ENCODE results near the gene CERS6. TPM values are rescaled to one million over a fixed set of nuclear protein-coding genes. Genes with fewer than 3 reads are reported as not detected.

CERS6 gene
- total and polyA plus RNA-seq, 2 experiments from 2014 or later = 8.3 to 16.0 TPM

DNA sequence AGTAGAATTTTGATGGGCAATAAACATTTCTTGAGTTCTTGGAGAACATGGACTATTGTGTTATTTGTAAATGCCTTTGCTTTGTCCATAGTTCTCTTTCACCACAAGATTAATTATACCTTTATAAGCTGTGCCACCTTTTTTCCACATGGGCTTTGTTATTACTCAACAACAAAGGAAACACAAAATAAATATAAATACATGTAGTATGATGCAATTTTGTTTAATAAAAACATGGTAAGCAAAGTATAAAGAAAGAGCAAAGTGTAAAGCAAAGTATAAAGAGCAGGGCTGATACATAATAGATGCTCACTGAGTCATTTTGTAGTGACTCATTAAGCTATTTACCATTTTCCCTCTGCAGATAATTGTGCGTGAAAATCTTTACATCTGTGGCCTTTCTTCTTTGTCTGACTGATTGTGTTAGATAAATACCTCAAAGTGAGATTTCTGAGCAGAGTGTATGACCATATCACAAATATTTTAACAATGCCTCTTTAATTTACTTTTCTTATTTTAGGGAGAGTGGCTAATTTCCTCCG is 80.9 kb downstream of the CERS6 start:
- H3K79me2 ChIP-seq (ENCODE audit: insufficient read depth) = peaks cover 64% of the 10 kb centered on the region
- WGBS, 2 experiments (ENCODE audit: low coverage in 1 of 2, low lambda C conversion rate in 2 of 2, missing lambda C conversion rate in 2 of 2) = 37 to 39% methylated on average over 2 of the region's 2 CpGs
- H3K9me2 ChIP-seq (ENCODE audit: insufficient read depth) = no peaks in the 10 kb centered on the region
- in situ Hi-C loops (cut with MboI) = no loop called here
- no peak for TF ChIP-seq EZH2phosphoT487 (IDR thresholded peaks at IDR 0.05; ENCODE audit: insufficient read depth, low read depth)
- TF ChIP-seq EZH2 (IDR thresholded peaks at IDR 0.05; ENCODE audit: insufficient read depth, poor library complexity, severe bottlenecking) = no peak
- H3K4me1 ChIP-seq (ENCODE audit: insufficient read depth) = peaks cover 26% of the 10 kb centered on the region
- no peak overlapping the region for H2AFZ ChIP-seq
- no peaks in the 10 kb centered on the region for H3K27me3 ChIP-seq (replicated peaks; ENCODE audit: insufficient read depth)
- no peak overlapping the region for H3K4me3 ChIP-seq
- no peaks in the 10 kb centered on the region for H3K9me3 ChIP-seq (ENCODE audit: low read depth)
- peak; percentile 48 for DNase-seq
- peaks cover 29% of the 10 kb centered on the region for H3F3A ChIP-seq (ENCODE audit: insufficient read depth)
- no peak overlapping the region for H3K4me2 ChIP-seq (ENCODE audit: unreplicated experiment)
- H3K27ac ChIP-seq = peak overlapping the region; percentile 26; the same call in 1 of the 2 replicates
- H3K36me3 ChIP-seq (ENCODE audit: low read depth) = no peaks in the 10 kb centered on the region
- no peak overlapping the region for H3K9ac ChIP-seq
- no peaks in the 10 kb centered on the region for H4K20me1 ChIP-seq (ENCODE audit: insufficient read depth)

- Histone ChIP-seq H3K4me1 (ENCODE audit: insufficient read depth) (peaks cover 24% of the 10 kb centered on the region), H3K27me3 (replicated peaks; ENCODE audit: insufficient read depth) (no peaks in the 10 kb centered on the region), H3K9me2 (ENCODE audit: insufficient read depth) (no peaks in the 10 kb centered on the region), H3K36me3 (ENCODE audit: low read depth) (no peaks in the 10 kb centered on the region), H4K20me1 (ENCODE audit: insufficient read depth) (no peaks in the 10 kb centered on the region), H2AFZ (no peak overlapping the region), H3K4me2 (ENCODE audit: unreplicated experiment) (peak overlapping the region; percentile 14), H3K9ac (no peak overlapping the region), H3K79me2 (ENCODE audit: insufficient read depth) (peaks cover 58% of the 10 kb centered on the region), H3K4me3 (no peak overlapping the region), H3K9me3 (ENCODE audit: low read depth) (no peaks in the 10 kb centered on the region), H3K27ac (no peak overlapping the region), H3F3A (ENCODE audit: insufficient read depth) (peaks cover 28% of the 10 kb centered on the region)
- in situ Hi-C loops (cut with MboI) = no loop called here
- no peak for TF ChIP-seq EZH2phosphoT487 (IDR thresholded peaks at IDR 0.05; ENCODE audit: insufficient read depth, low read depth)
- no peak for TF ChIP-seq EZH2 (IDR thresholded peaks at IDR 0.05; ENCODE audit: insufficient read depth, poor library complexity, severe bottlenecking)
- WGBS, 2 experiments (ENCODE audit: low coverage in 1 of 2, low lambda C conversion rate in 2 of 2, missing lambda C conversion rate in 2 of 2) = 92 to 100% methylated on average over 1 of the region's 1 CpG
- DNase-seq = no peak
Observed at GRCh38 chr2:168538133-168538532, 82.1 kb downstream of the CERS6 start.

DNA sequence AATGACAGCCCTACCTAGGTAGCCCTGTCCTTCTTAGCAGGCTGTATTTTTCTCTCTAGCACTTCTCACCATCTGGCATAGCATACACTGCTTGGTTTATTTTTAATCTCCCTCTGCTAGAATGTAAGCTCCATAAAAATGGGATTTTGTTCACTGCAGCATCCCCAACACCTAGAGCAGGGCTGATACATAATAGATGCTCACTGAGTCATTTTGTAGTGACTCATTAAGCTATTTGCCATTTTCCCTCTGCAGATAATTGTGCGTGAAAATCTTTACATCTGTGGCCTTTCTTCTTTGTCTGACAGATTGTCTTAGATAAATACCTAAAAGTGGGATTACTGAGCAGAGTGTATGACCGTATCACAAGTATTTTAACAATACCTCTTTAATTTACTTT is 82.5 kb downstream of the CERS6 start:
- no peaks in the 10 kb centered on the region for H3K9me3 ChIP-seq (ENCODE audit: low read depth)
- no peak overlapping the region for H3K27ac ChIP-seq
- H2AFZ ChIP-seq = no peak overlapping the region
- peak; percentile 58 for DNase-seq
- in situ Hi-C loops (cut with MboI) = no loop called here
- no peak overlapping the region for H3K4me3 ChIP-seq
- H3K9ac ChIP-seq = no peak overlapping the region
- no peaks in the 10 kb centered on the region for H3K27me3 ChIP-seq (replicated peaks; ENCODE audit: insufficient read depth)
- no peaks in the 10 kb centered on the region for H3K36me3 ChIP-seq (ENCODE audit: low read depth)
- peaks cover 61% of the 10 kb centered on the region for H3K79me2 ChIP-seq (ENCODE audit: insufficient read depth)
- TF ChIP-seq EZH2phosphoT487 (IDR thresholded peaks at IDR 0.05; ENCODE audit: insufficient read depth, low read depth) (no peak), EZH2 (IDR thresholded peaks at IDR 0.05; ENCODE audit: insufficient read depth, poor library complexity, severe bottlenecking) (no peak)
- no peaks in the 10 kb centered on the region for H4K20me1 ChIP-seq (ENCODE audit: insufficient read depth)
- no peaks in the 10 kb centered on the region for H3K9me2 ChIP-seq (ENCODE audit: insufficient read depth)
- no peak overlapping the region for H3K4me2 ChIP-seq (ENCODE audit: unreplicated experiment)
- peaks cover 28% of the 10 kb centered on the region for H3F3A ChIP-seq (ENCODE audit: insufficient read depth)
- WGBS, 2 experiments (ENCODE audit: low coverage in 1 of 2, low lambda C conversion rate in 2 of 2, missing lambda C conversion rate in 2 of 2) = 22 to 26% methylated on average over 2 of the region's 2 CpGs
- peaks cover 24% of the 10 kb centered on the region for H3K4me1 ChIP-seq (ENCODE audit: insufficient read depth)

GRCh38 chr2:168539945-168540344 is 83.9 kb downstream of the CERS6 start:
- Histone ChIP-seq H3F3A (ENCODE audit: insufficient read depth) (peaks cover 28% of the 10 kb centered on the region), H3K9me3 (ENCODE audit: low read depth) (no peaks in the 10 kb centered on the region), H3K27ac (no peak overlapping the region), H3K27me3 (replicated peaks; ENCODE audit: insufficient read depth) (no peaks in the 10 kb centered on the region), H3K4me2 (ENCODE audit: unreplicated experiment) (no peak overlapping the region), H3K79me2 (ENCODE audit: insufficient read depth) (peaks cover 59% of the 10 kb centered on the region), H3K9ac (no peak overlapping the region), H3K9me2 (ENCODE audit: insufficient read depth) (no peaks in the 10 kb centered on the region), H3K4me1 (ENCODE audit: insufficient read depth) (peaks cover 25% of the 10 kb centered on the region), H3K36me3 (ENCODE audit: low read depth) (no peaks in the 10 kb centered on the region), H4K20me1 (ENCODE audit: insufficient read depth) (no peaks in the 10 kb centered on the region), H3K4me3 (no peak overlapping the region), H2AFZ (no peak overlapping the region)
- in situ Hi-C loops (cut with MboI) = no loop called here
- no peak for DNase-seq
- 95 to 96% methylated on average over 1 of the region's 1 CpG for WGBS, 2 experiments (ENCODE audit: low coverage in 1 of 2, low lambda C conversion rate in 2 of 2, missing lambda C conversion rate in 2 of 2)
- TF ChIP-seq EZH2 (IDR thresholded peaks at IDR 0.05; ENCODE audit: insufficient read depth, poor library complexity, severe bottlenecking) (no peak), EZH2phosphoT487 (IDR thresholded peaks at IDR 0.05; ENCODE audit: insufficient read depth, low read depth) (no peak)
